ENCODE data around the gene NEGR1.

NEGR1 gene

GRCh38 chr1:72282271-72283021, at the start of gene NEGR1:
Gene NEGR1 (minus strand): TSS chr1:72282539.
- Histone ChIP-seq H3K9ac (ENCODE audit: low read length in 5 of 5) (peak within 1 kb of the TSS in 4 of 5 donors; percentile 38 to 69 (median 58)), H3K4me1 (ENCODE audit: control insufficient read depth in 5 of 5, insufficient read depth in 5 of 5, low read length in 5 of 5) (peaks cover 4 to 33% (median 28%) of the 10 kb centered on the region in 5 donors), H3K4me3 (ENCODE audit: low read depth in 1 of 5, low read length in 5 of 5) (peak within 1 kb of the TSS; percentile 86 to 96 (median 91)), H3K36me3 (ENCODE audit: control insufficient read depth in 5 of 5, insufficient read depth in 5 of 5, low read length in 5 of 5) (no peaks in the 10 kb centered on the region), H3K27me3 (ENCODE audit: control insufficient read depth in 5 of 5, insufficient read depth in 4 of 5, low read length in 5 of 5) (peaks cover 0 to 3% (median 0%) of the 10 kb centered on the region in 5 donors), H3K27ac (ENCODE audit: low read depth, low read length) (peak within 1 kb of the TSS; percentile 83), H3K9me3 (ENCODE audit: control insufficient read depth in 5 of 5, low read length in 5 of 5) (no peaks in the 10 kb centered on the region)

- Histone ChIP-seq H3K4me3 (ENCODE audit: low read depth in 1 of 5, low read length in 5 of 5) (no peak overlapping the region), H3K27ac (ENCODE audit: low read depth, low read length) (no peak overlapping the region), H3K27me3 (ENCODE audit: control insufficient read depth in 5 of 5, insufficient read depth in 4 of 5, low read length in 5 of 5) (no peaks in the 10 kb centered on the region), H3K9me3 (ENCODE audit: control insufficient read depth in 5 of 5, low read length in 5 of 5) (no peaks in the 10 kb centered on the region), H3K36me3 (ENCODE audit: control insufficient read depth in 5 of 5, insufficient read depth in 5 of 5, low read length in 5 of 5) (no peaks in the 10 kb centered on the region), H3K4me1 (ENCODE audit: control insufficient read depth in 5 of 5, insufficient read depth in 5 of 5, low read length in 5 of 5) (no peaks in the 10 kb centered on the region), H3K9ac (ENCODE audit: low read length in 5 of 5) (no peak overlapping the region)
Measured at GRCh38 chr1:72326494-72326893, 44.2 kb upstream of the NEGR1 start.

GRCh38 chr1:72324451-72324850, 42.1 kb upstream of the NEGR1 start:
- H3K9ac ChIP-seq (ENCODE audit: low read length in 5 of 5) = no peak overlapping the region
- no peaks in the 10 kb centered on the region for H3K9me3 ChIP-seq (ENCODE audit: control insufficient read depth in 5 of 5, low read length in 5 of 5)
- no peaks in the 10 kb centered on the region for H3K27me3 ChIP-seq (ENCODE audit: control insufficient read depth in 5 of 5, insufficient read depth in 4 of 5, low read length in 5 of 5)

GRCh38 chr1:72322910-72323309, 40.6 kb upstream of the NEGR1 start:
- Histone ChIP-seq H3K4me1 (ENCODE audit: control insufficient read depth in 5 of 5, insufficient read depth in 5 of 5, low read length in 5 of 5) (no peaks in the 10 kb centered on the region), H3K4me3 (ENCODE audit: low read depth in 1 of 5, low read length in 5 of 5) (no peak overlapping the region), H3K36me3 (ENCODE audit: control insufficient read depth in 5 of 5, insufficient read depth in 5 of 5, low read length in 5 of 5) (no peaks in the 10 kb centered on the region), H3K27me3 (ENCODE audit: control insufficient read depth in 5 of 5, insufficient read depth in 4 of 5, low read length in 5 of 5) (no peaks in the 10 kb centered on the region), H3K9ac (ENCODE audit: low read length in 5 of 5) (no peak overlapping the region), H3K27ac (ENCODE audit: low read depth, low read length) (no peak overlapping the region), H3K9me3 (ENCODE audit: control insufficient read depth in 5 of 5, low read length in 5 of 5) (no peaks in the 10 kb centered on the region)

More at GRCh38 chr1:72324451-72324850, 42.1 kb upstream of the NEGR1 start:
- H3K4me3 ChIP-seq (ENCODE audit: low read depth in 1 of 5, low read length in 5 of 5) = no peak overlapping the region
- no peaks in the 10 kb centered on the region for H3K36me3 ChIP-seq (ENCODE audit: control insufficient read depth in 5 of 5, insufficient read depth in 5 of 5, low read length in 5 of 5)
- no peaks in the 10 kb centered on the region for H3K4me1 ChIP-seq (ENCODE audit: control insufficient read depth in 5 of 5, insufficient read depth in 5 of 5, low read length in 5 of 5)
- no peak overlapping the region for H3K27ac ChIP-seq (ENCODE audit: low read depth, low read length)

GRCh38 chr1:72296501-72296900, 14.2 kb upstream of the NEGR1 start:
- no peaks in the 10 kb centered on the region for H3K4me1 ChIP-seq (ENCODE audit: control insufficient read depth in 5 of 5, insufficient read depth in 5 of 5, low read length in 5 of 5)
- H3K36me3 ChIP-seq (ENCODE audit: control insufficient read depth in 5 of 5, insufficient read depth in 5 of 5, low read length in 5 of 5) = no peaks in the 10 kb centered on the region
- H3K9me3 ChIP-seq (ENCODE audit: control insufficient read depth in 5 of 5, low read length in 5 of 5) = no peaks in the 10 kb centered on the region
- H3K27ac ChIP-seq (ENCODE audit: low read depth, low read length) = no peak overlapping the region
- H3K27me3 ChIP-seq (ENCODE audit: control insufficient read depth in 5 of 5, insufficient read depth in 4 of 5, low read length in 5 of 5) = no peaks in the 10 kb centered on the region
- H3K9ac ChIP-seq (ENCODE audit: low read length in 5 of 5) = no peak overlapping the region
- no peak overlapping the region for H3K4me3 ChIP-seq (ENCODE audit: low read depth in 1 of 5, low read length in 5 of 5)

- H3K27ac ChIP-seq (ENCODE audit: low read depth, low read length) = no peak overlapping the region
- no peaks in the 10 kb centered on the region for H3K36me3 ChIP-seq (ENCODE audit: control insufficient read depth in 5 of 5, insufficient read depth in 5 of 5, low read length in 5 of 5)
- H3K4me3 ChIP-seq (ENCODE audit: low read depth in 1 of 5, low read length in 5 of 5) = no peak overlapping the region
- no peak overlapping the region for H3K9ac ChIP-seq (ENCODE audit: low read length in 5 of 5)
- H3K4me1 ChIP-seq (ENCODE audit: control insufficient read depth in 5 of 5, insufficient read depth in 5 of 5, low read length in 5 of 5) = peaks cover 4 to 19% (median 13%) of the 10 kb centered on the region in 5 donors
- H3K9me3 ChIP-seq (ENCODE audit: control insufficient read depth in 5 of 5, low read length in 5 of 5) = no peaks in the 10 kb centered on the region
- no peaks in the 10 kb centered on the region for H3K27me3 ChIP-seq (ENCODE audit: control insufficient read depth in 5 of 5, insufficient read depth in 4 of 5, low read length in 5 of 5)
Measured at GRCh38 chr1:72288886-72289285, 6.5 kb upstream of the NEGR1 start.

- H3K27ac ChIP-seq (ENCODE audit: low read depth, low read length) = no peak overlapping the region
- no peaks in the 10 kb centered on the region for H3K36me3 ChIP-seq (ENCODE audit: control insufficient read depth in 5 of 5, insufficient read depth in 5 of 5, low read length in 5 of 5)
- H3K9ac ChIP-seq (ENCODE audit: low read length in 5 of 5) = no peak overlapping the region
- no peak overlapping the region for H3K4me3 ChIP-seq (ENCODE audit: low read depth in 1 of 5, low read length in 5 of 5)
- H3K27me3 ChIP-seq (ENCODE audit: control insufficient read depth in 5 of 5, insufficient read depth in 4 of 5, low read length in 5 of 5) = peaks cover 0 to 3% (median 0%) of the 10 kb centered on the region in 5 donors
- H3K9me3 ChIP-seq (ENCODE audit: control insufficient read depth in 5 of 5, low read length in 5 of 5) = no peaks in the 10 kb centered on the region
- peaks cover 4 to 33% (median 28%) of the 10 kb centered on the region in 5 donors for H3K4me1 ChIP-seq (ENCODE audit: control insufficient read depth in 5 of 5, insufficient read depth in 5 of 5, low read length in 5 of 5)
Measured at GRCh38 chr1:72286401-72286800, 4.1 kb upstream of the NEGR1 start.

- no peaks in the 10 kb centered on the region for H3K9me3 ChIP-seq (ENCODE audit: control insufficient read depth in 5 of 5, low read length in 5 of 5)
- H3K9ac ChIP-seq (ENCODE audit: low read length in 5 of 5) = peak overlapping the region in 2 of 5 donors; percentile 11 to 26
- peaks cover 0 to 3% (median 0%) of the 10 kb centered on the region in 5 donors for H3K27me3 ChIP-seq (ENCODE audit: control insufficient read depth in 5 of 5, insufficient read depth in 4 of 5, low read length in 5 of 5)
- peak overlapping the region; percentile 83 for H3K27ac ChIP-seq (ENCODE audit: low read depth, low read length)
- H3K4me3 ChIP-seq (ENCODE audit: low read depth in 1 of 5, low read length in 5 of 5) = peak overlapping the region; percentile 86 to 96 (median 91)
- H3K36me3 ChIP-seq (ENCODE audit: control insufficient read depth in 5 of 5, insufficient read depth in 5 of 5, low read length in 5 of 5) = no peaks in the 10 kb centered on the region
- H3K4me1 ChIP-seq (ENCODE audit: control insufficient read depth in 5 of 5, insufficient read depth in 5 of 5, low read length in 5 of 5) = peaks cover 4 to 33% (median 28%) of the 10 kb centered on the region in 5 donors
Measured at GRCh38 chr1:72285074-72285425, 2.7 kb upstream of the NEGR1 start.

- H3K9me3 ChIP-seq (ENCODE audit: control insufficient read depth in 5 of 5, low read length in 5 of 5) = no peaks in the 10 kb centered on the region
- H3K27ac ChIP-seq (ENCODE audit: low read depth, low read length) = peak overlapping the region; percentile 83
- H3K27me3 ChIP-seq (ENCODE audit: control insufficient read depth in 5 of 5, insufficient read depth in 4 of 5, low read length in 5 of 5) = peaks cover 0 to 3% (median 0%) of the 10 kb centered on the region in 5 donors
Measured at GRCh38 chr1:72284348-72285073, 2.2 kb upstream of the NEGR1 start.

GRCh38 chr1:72284084-72284347, 1.7 kb upstream of the NEGR1 start:
- Histone ChIP-seq H3K27ac (ENCODE audit: low read depth, low read length) (peak overlapping the region; percentile 83), H3K9me3 (ENCODE audit: control insufficient read depth in 5 of 5, low read length in 5 of 5) (no peaks in the 10 kb centered on the region), H3K27me3 (ENCODE audit: control insufficient read depth in 5 of 5, insufficient read depth in 4 of 5, low read length in 5 of 5) (peaks cover 0 to 3% (median 0%) of the 10 kb centered on the region in 5 donors), H3K9ac (ENCODE audit: low read length in 5 of 5) (peak overlapping the region; percentile 39 to 75 (median 55)), H3K36me3 (ENCODE audit: control insufficient read depth in 5 of 5, insufficient read depth in 5 of 5, low read length in 5 of 5) (no peaks in the 10 kb centered on the region), H3K4me1 (ENCODE audit: control insufficient read depth in 5 of 5, insufficient read depth in 5 of 5, low read length in 5 of 5) (peaks cover 4 to 33% (median 28%) of the 10 kb centered on the region in 5 donors), H3K4me3 (ENCODE audit: low read depth in 1 of 5, low read length in 5 of 5) (peak overlapping the region; percentile 86 to 96 (median 91))

More at GRCh38 chr1:72284348-72285073, 2.2 kb upstream of the NEGR1 start:
- H3K9ac ChIP-seq (ENCODE audit: low read length in 5 of 5) = peak overlapping the region; percentile 39 to 75 (median 55)
- no peaks in the 10 kb centered on the region for H3K36me3 ChIP-seq (ENCODE audit: control insufficient read depth in 5 of 5, insufficient read depth in 5 of 5, low read length in 5 of 5)
- peaks cover 4 to 33% (median 28%) of the 10 kb centered on the region in 5 donors for H3K4me1 ChIP-seq (ENCODE audit: control insufficient read depth in 5 of 5, insufficient read depth in 5 of 5, low read length in 5 of 5)
- H3K4me3 ChIP-seq (ENCODE audit: low read depth in 1 of 5, low read length in 5 of 5) = peak overlapping the region; percentile 86 to 96 (median 91)
